HCT116 (cell line): ENCODE data around the gene AXDND1.

Experiments
- CBX3 ChIP-seq: IDR thresholded peaks from 2 replicates; pipeline ENCODE4 v1.6.1; 2012; ENCODE audit warnings: low read depth
- EZH2 ChIP-seq: fragments of 200-600 bp; sonication (generic); IDR thresholded peaks from 2 replicates; pipeline ENCODE4 v1.6.1; 2017; ENCODE audit warnings: antibody characterized with exemption, mixed run types
- EZH2phosphoT487 ChIP-seq: fragments of 200-600 bp; IDR thresholded peaks from 2 replicates; pipeline ENCODE4 v1.6.1; 2018; ENCODE audit warnings: antibody characterized with exemption, borderline replicate concordance
- POLR2A ChIP-seq: IDR thresholded peaks from 2 replicates; pipeline ENCODE4 v1.7.0; 2011; ENCODE audit warnings: borderline replicate concordance; ENCODE audit not compliant: insufficient read depth, insufficient read length; ENCODE audit errors: extremely low read depth
- RAD21 ChIP-seq: IDR thresholded peaks from 2 replicates; pipeline ENCODE4 v1.6.1; 2012; ENCODE audit warnings: low read depth, mild to moderate bottlenecking
- SIN3A ChIP-seq: IDR thresholded peaks from 2 replicates; pipeline ENCODE4 v1.6.1; 2012; ENCODE audit warnings: low read depth
- SP1 ChIP-seq: IDR thresholded peaks from 2 replicates; pipeline ENCODE4 v1.6.1; 2012; ENCODE audit warnings: low read depth
- ZFX ChIP-seq: fragments of 450-650 bp; IDR thresholded peaks from 2 replicates; pipeline ENCODE4 v1.6.1; 2017
- TF ChIP-seq, protein P1 (sequence below), 3 experiments: fragments of 200-600 bp in 1 of 3; sonication (generic) in 1 of 3; IDR thresholded peaks in 2 of 3; conservative IDR thresholded peaks in 1 of 3; 2 replicates each; pipeline ENCODE4 v1.5.1; 2012 to 2017; ENCODE audit warnings: low read depth in 2 of 3, low read length in 2 of 3, antibody characterized with exemption in 1 of 3, borderline replicate concordance in 1 of 3, control low read depth in 1 of 3, mild to moderate bottlenecking in 1 of 3, mixed read lengths in 1 of 3, mixed run types in 1 of 3, moderate library complexity in 1 of 3; ENCODE audit not compliant: insufficient read depth in 1 of 3
- TF ChIP-seq, protein P2 (sequence below): IDR thresholded peaks from 2 replicates; pipeline ENCODE4 v1.6.1; 2012; ENCODE audit warnings: low read depth

DNA sequence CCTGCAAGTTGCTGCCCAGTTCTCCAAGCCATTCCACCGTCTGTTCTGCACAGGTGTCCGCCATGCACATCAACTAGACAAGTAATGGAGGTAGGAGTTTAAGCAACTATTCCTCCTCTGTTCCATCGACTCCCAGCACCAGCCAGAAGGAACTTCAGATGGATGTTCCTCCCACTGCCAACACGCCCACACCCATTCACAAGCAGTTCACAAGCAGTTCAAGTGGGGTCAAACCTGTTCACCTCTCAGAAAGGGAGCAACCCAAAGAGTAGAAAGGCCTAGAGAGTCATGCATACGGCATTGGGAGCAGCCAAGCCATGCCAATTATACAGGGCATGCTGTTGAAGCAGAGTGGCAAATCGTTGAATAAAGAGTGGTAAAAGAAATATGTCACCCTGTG lies 221.6 kb downstream of the AXDND1 start:
- TF ChIP-seq, protein P1, sequence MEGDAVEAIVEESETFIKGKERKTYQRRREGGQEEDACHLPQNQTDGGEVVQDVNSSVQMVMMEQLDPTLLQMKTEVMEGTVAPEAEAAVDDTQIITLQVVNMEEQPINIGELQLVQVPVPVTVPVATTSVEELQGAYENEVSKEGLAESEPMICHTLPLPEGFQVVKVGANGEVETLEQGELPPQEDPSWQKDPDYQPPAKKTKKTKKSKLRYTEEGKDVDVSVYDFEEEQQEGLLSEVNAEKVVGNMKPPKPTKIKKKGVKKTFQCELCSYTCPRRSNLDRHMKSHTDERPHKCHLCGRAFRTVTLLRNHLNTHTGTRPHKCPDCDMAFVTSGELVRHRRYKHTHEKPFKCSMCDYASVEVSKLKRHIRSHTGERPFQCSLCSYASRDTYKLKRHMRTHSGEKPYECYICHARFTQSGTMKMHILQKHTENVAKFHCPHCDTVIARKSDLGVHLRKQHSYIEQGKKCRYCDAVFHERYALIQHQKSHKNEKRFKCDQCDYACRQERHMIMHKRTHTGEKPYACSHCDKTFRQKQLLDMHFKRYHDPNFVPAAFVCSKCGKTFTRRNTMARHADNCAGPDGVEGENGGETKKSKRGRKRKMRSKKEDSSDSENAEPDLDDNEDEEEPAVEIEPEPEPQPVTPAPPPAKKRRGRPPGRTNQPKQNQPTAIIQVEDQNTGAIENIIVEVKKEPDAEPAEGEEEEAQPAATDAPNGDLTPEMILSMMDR (IDR thresholded peaks at IDR 0.05 in 2 of 3, conservative IDR thresholded peaks at IDR 0.05 in 1 of 3; ENCODE audit: borderline replicate concordance in 1 of 3, insufficient read depth in 1 of 3, low read depth in 2 of 3, low read length in 2 of 3) = no peak
- TF ChIP-seq RAD21 (no peak), EZH2 (no peak), CBX3 (no peak), POLR2A (no peak), ZFX (no peak), EZH2phosphoT487 (no peak), SIN3A (no peak), SP1 (no peak)
- TF ChIP-seq, protein P2, sequence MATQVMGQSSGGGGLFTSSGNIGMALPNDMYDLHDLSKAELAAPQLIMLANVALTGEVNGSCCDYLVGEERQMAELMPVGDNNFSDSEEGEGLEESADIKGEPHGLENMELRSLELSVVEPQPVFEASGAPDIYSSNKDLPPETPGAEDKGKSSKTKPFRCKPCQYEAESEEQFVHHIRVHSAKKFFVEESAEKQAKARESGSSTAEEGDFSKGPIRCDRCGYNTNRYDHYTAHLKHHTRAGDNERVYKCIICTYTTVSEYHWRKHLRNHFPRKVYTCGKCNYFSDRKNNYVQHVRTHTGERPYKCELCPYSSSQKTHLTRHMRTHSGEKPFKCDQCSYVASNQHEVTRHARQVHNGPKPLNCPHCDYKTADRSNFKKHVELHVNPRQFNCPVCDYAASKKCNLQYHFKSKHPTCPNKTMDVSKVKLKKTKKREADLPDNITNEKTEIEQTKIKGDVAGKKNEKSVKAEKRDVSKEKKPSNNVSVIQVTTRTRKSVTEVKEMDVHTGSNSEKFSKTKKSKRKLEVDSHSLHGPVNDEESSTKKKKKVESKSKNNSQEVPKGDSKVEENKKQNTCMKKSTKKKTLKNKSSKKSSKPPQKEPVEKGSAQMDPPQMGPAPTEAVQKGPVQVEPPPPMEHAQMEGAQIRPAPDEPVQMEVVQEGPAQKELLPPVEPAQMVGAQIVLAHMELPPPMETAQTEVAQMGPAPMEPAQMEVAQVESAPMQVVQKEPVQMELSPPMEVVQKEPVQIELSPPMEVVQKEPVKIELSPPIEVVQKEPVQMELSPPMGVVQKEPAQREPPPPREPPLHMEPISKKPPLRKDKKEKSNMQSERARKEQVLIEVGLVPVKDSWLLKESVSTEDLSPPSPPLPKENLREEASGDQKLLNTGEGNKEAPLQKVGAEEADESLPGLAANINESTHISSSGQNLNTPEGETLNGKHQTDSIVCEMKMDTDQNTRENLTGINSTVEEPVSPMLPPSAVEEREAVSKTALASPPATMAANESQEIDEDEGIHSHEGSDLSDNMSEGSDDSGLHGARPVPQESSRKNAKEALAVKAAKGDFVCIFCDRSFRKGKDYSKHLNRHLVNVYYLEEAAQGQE = no peak
